Glutamatergic neuron (in vitro differentiated cells): ENCODE results near the gene HERPUD2. TPM values are rescaled to one million over a fixed set of nuclear protein-coding genes. Genes with fewer than 3 reads are reported as not detected.
A peak's percentile ranks its signal among the peaks of the same experiment; 100 is the strongest.

Source experiments
- DNase-seq: peaks from one replicate; pipeline ENCODE4 v3.0.0; 2022
- H3K27ac Mint-ChIP-seq: one replicate; pipeline ENCODE4 v1.8.0; 2020; ENCODE audit warnings: mild to moderate bottlenecking, mixed read lengths, inconsistent platforms; ENCODE audit not compliant: unreplicated experiment
- H3K27me3 Mint-ChIP-seq: one replicate; pipeline ENCODE4 v1.8.0; 2020; ENCODE audit warnings: mild to moderate bottlenecking, moderate library complexity, mixed read lengths, inconsistent platforms; ENCODE audit not compliant: unreplicated experiment
- H3K36me3 Mint-ChIP-seq: one replicate; pipeline ENCODE4 v1.8.0; 2020; ENCODE audit warnings: mild to moderate bottlenecking, mixed read lengths, inconsistent platforms; ENCODE audit not compliant: unreplicated experiment
- H3K4me1 Mint-ChIP-seq: one replicate; pipeline ENCODE4 v1.8.0; 2020; ENCODE audit warnings: mild to moderate bottlenecking, low read depth, mixed read lengths, inconsistent platforms; ENCODE audit not compliant: unreplicated experiment
- H3K4me3 Mint-ChIP-seq: one replicate; pipeline ENCODE4 v1.8.0; 2020; ENCODE audit warnings: mild to moderate bottlenecking, mixed read lengths, inconsistent platforms; ENCODE audit not compliant: unreplicated experiment
- H3K9me3 Mint-ChIP-seq: one replicate; pipeline ENCODE4 v1.8.0; 2020; ENCODE audit warnings: mild to moderate bottlenecking, moderate library complexity, mixed read lengths, inconsistent platforms; ENCODE audit not compliant: unreplicated experiment
- CTCF ChIP-seq: fragments of 200-600 bp; sonication (generic); IDR thresholded peaks from one replicate; pipeline ENCODE4 v1.5.0; 2021; ENCODE audit not compliant: partially characterized antibody, unreplicated experiment
- total RNA-seq: library from RNA; stranded (reverse); fragmentation: NEBNext Ultra II Directional; extraction: Animal tissue kit (Norgen Biotek cat#: 25700); gene quantifications from one replicate; pipeline ENCODE4 v1.2.1, GENCODE V29; 2021; ENCODE audit not compliant: unreplicated experiment

HERPUD2 gene
- total RNA-seq, 1 donor from 2014 or later = 28.2 TPM

- Mint-ChIP-seq H3K4me3 (no peak overlapping the region), H3K4me1 (peaks cover 13% of the 10 kb centered on the region), H3K27ac (peak overlapping the region; percentile 54), H3K36me3 (peaks cover 13% of the 10 kb centered on the region), H3K9me3 (peaks cover 2% of the 10 kb centered on the region), H3K27me3 (peaks cover 2% of the 10 kb centered on the region)
- no peak for DNase-seq
- TF ChIP-seq CTCF = no peak
These were observed 48.5 kb downstream of the HERPUD2 start for GRCh38 chr7:35646289-35647023.

- peaks cover 8% of the 10 kb centered on the region for H3K36me3 Mint-ChIP-seq
- TF ChIP-seq CTCF = no peak
- peaks cover 2% of the 10 kb centered on the region for H3K27me3 Mint-ChIP-seq
- H3K9me3 Mint-ChIP-seq = peaks cover 2% of the 10 kb centered on the region
- peaks cover 13% of the 10 kb centered on the region for H3K4me1 Mint-ChIP-seq
- DNase-seq = no peak
- H3K4me3 Mint-ChIP-seq = no peak overlapping the region
- no peak overlapping the region for H3K27ac Mint-ChIP-seq
These were observed 49.2 kb downstream of the HERPUD2 start for GRCh38 chr7:35645691-35646090.

- Mint-ChIP-seq H3K36me3 (no peaks in the 10 kb centered on the region), H3K27me3 (no peaks in the 10 kb centered on the region), H3K9me3 (no peaks in the 10 kb centered on the region), H3K4me3 (no peak overlapping the region), H3K4me1 (peaks cover 3% of the 10 kb centered on the region), H3K27ac (no peak overlapping the region)
- no peak for DNase-seq
- TF ChIP-seq CTCF = no peak
These were observed 64.6 kb downstream of the HERPUD2 start for GRCh38 chr7:35630024-35630972.

GRCh38 chr7:35624299-35625186 is 70.4 kb downstream of the HERPUD2 start:
- Mint-ChIP-seq H3K4me1 (no peaks in the 10 kb centered on the region), H3K36me3 (no peaks in the 10 kb centered on the region), H3K9me3 (no peaks in the 10 kb centered on the region), H3K4me3 (no peak overlapping the region), H3K27me3 (peaks cover 1% of the 10 kb centered on the region), H3K27ac (no peak overlapping the region)
- peak; percentile 52 for DNase-seq
- peak; percentile 87 for TF ChIP-seq CTCF
